Subcutaneous adipose tissue (tissue), 4 donors: ENCODE results near the gene OPN1MW3. TPM values are rescaled to one million over a fixed set of nuclear protein-coding genes. Genes with fewer than 3 reads are reported as not detected.

Experiments
- CTCF ChIP-seq: fragments of 450-650 bp; IDR thresholded peaks from one replicate; pipeline ENCODE4 v1.5.1; 2016; ENCODE audit warnings: low read depth, mild to moderate bottlenecking, control low read depth, antibody characterized with exemption, moderate library complexity
- total RNA-seq, 4 donors: library from RNA; depleted of rRNA; stranded (reverse); fragments of >200 nt; gene quantifications; one replicate each; pipeline ENCODE4 v1.1.0, GENCODE V29; 2016

Gene OPN1MW3
- total RNA-seq, 4 donors from 2014 or later = not detected

- TF ChIP-seq CTCF = no peak
These were observed 46.1 kb downstream of the OPN1MW3 start for GRCh38 chrX:154303476-154303875.

DNA sequence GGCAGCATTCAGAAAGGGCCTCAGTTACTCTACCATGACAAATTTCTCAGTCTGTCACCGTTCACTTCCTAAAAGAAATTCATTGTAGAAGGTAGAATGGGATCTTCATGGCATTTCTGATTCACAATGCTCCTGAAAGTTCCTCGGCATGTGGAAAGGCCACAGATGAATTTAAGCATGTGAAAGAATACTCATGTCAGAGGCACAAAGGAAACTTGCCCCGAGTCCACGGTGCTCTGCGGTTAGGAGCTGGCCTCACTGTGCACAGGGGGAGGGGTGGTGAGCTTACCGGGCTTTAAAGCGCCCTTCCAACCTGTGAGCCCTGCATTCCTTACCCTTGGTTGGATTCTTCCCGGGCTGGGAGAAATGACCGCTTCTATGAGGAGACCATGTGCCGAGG is 47.5 kb downstream of the OPN1MW3 start:
- no peak for TF ChIP-seq CTCF

GRCh38 chrX:154305541-154306205 is 48.3 kb downstream of the OPN1MW3 start:
- TF ChIP-seq CTCF = no peak

- no peak for TF ChIP-seq CTCF
These were observed 49.8 kb downstream of the OPN1MW3 start for GRCh38 chrX:154307202-154307601.

DNA sequence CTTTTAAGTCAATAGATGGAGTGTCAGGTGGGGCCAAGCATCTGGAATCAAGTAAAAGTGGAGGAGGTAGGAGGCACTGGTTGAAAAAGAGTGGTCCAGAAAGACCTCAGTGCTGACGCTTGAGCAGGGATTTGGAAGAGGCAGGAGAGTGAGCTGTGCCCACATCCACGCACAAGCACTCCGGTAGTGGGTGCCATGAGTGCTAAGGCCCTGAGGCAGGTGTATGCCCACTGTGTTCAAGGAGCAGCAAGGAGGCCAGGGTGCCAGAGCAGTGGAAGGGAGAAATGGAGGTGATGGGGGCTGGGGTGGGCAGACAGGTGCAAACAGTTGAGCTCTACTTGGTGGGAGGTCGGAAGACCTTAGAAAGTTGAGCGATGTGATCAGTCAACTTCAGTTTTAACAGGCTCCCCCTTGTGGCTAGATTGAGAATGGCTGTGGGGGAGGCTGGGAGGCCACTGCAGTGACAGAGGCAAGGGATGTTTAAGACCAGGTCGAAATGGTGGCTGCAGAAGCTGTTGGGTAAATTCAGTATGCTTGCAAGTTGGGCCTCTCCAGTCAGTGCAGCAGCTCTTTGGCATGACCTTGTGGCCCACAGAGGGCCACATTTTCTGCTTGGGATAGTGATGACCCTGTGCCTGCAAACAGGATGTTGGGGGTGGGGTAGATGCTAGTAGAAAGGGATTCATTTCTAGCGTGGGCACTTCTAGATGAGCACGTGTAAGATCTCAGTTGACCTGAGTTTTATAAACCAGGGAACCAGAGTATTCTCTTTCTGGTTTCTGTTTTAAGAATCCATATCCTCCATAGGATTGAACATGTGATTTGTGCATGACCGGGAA is 50.9 kb downstream of the OPN1MW3 start:
- TF ChIP-seq CTCF = no peak

- TF ChIP-seq CTCF = no peak
These were observed 51.8 kb downstream of the OPN1MW3 start for GRCh38 chrX:154309041-154309775.
